SK-N-SH treated with all-trans-retinoic acid at 6 μM for 48 hours (cell line): ENCODE measurements around the gene SIAH1.

Source experiments
- ATAC-seq: fragments of 200-7000 bp; cut with Tn5 transposase; 3 replicates; pipeline ENCODE4 v1.9.1; 2020; ENCODE audit warnings: mild to moderate bottlenecking, moderate library complexity
- ARNTL ChIP-seq: fragments of 450-650 bp; formaldehyde crosslinking; IDR thresholded peaks from 2 replicates; pipeline ENCODE4 v1.5.0; 2020; ENCODE audit warnings: low read depth, mild to moderate bottlenecking, moderate library complexity, borderline replicate concordance
- BACH2 ChIP-seq: fragments of 250-450 bp; sonication (Bioruptor Pico); IDR thresholded peaks from 2 replicates; pipeline ENCODE4 v1.9.0; 2021; ENCODE audit warnings: mild to moderate bottlenecking, borderline replicate concordance
- ESRRG ChIP-seq: fragments of 250-450 bp; sonication (Bioruptor Pico); IDR thresholded peaks from 2 replicates; pipeline ENCODE4 v1.6.1; 2021; ENCODE audit warnings: mild to moderate bottlenecking
- GLIS3 ChIP-seq: fragments of 250-450 bp; sonication (Bioruptor Pico); IDR thresholded peaks from 2 replicates; pipeline ENCODE4 v1.5.0; 2020; ENCODE audit warnings: mild to moderate bottlenecking, moderate library complexity
- ISL1 ChIP-seq: fragments of 250-450 bp; sonication (Bioruptor Pico); IDR thresholded peaks from 2 replicates; pipeline ENCODE4 v2.1.2; 2022; ENCODE audit warnings: mild to moderate bottlenecking, moderate library complexity
- OSR1 ChIP-seq: fragments of 250-450 bp; sonication (Bioruptor Pico); IDR thresholded peaks from 2 replicates; pipeline ENCODE4 v1.8.0; 2022; ENCODE audit warnings: moderate library complexity, mild to moderate bottlenecking, inconsistent platforms
- PPARA ChIP-seq: fragments of 250-450 bp; sonication (Bioruptor Pico); IDR thresholded peaks from 2 replicates; pipeline ENCODE4 v1.5.0; 2020; ENCODE audit warnings: mild to moderate bottlenecking, borderline replicate concordance
- RARB ChIP-seq: fragments of 250-450 bp; sonication (Bioruptor Pico); IDR thresholded peaks from 2 replicates; pipeline ENCODE4 v1.8.0; 2021; ENCODE audit warnings: mild to moderate bottlenecking, moderate library complexity
- TCF4 ChIP-seq: fragments of 250-450 bp; sonication (Bioruptor Pico); IDR thresholded peaks from 2 replicates; pipeline ENCODE4 v1.8.0; 2021; ENCODE audit warnings: mild to moderate bottlenecking, moderate library complexity, borderline replicate concordance
- TOX ChIP-seq: fragments of 250-450 bp; sonication (Bioruptor Pico); IDR thresholded peaks from 2 replicates; pipeline ENCODE4 v1.8.0; 2021; ENCODE audit warnings: mild to moderate bottlenecking, moderate library complexity, borderline replicate concordance
- ZC3H10 ChIP-seq: fragments of 250-450 bp; sonication (Bioruptor Pico); IDR thresholded peaks from 2 replicates; pipeline ENCODE4 v1.5.1; 2021; ENCODE audit warnings: mild to moderate bottlenecking, moderate library complexity
- ZFP3 ChIP-seq: fragments of 250-450 bp; sonication (Bioruptor Pico); IDR thresholded peaks from 2 replicates; pipeline ENCODE4 v1.5.0; 2020; ENCODE audit warnings: mild to moderate bottlenecking, moderate library complexity
- ZFP30 ChIP-seq: fragments of 450-650 bp; formaldehyde crosslinking; IDR thresholded peaks from 2 replicates; pipeline ENCODE4 v1.5.0; 2022; ENCODE audit warnings: mild to moderate bottlenecking, moderate library complexity
- ZNF565 ChIP-seq: fragments of 450-650 bp; formaldehyde crosslinking; conservative IDR thresholded peaks from 2 replicates; pipeline ENCODE4 v1.5.0; 2020; ENCODE audit warnings: low read depth, mild to moderate bottlenecking, moderate library complexity
- ZNF70 ChIP-seq: fragments of 450-650 bp; formaldehyde crosslinking; IDR thresholded peaks from 2 replicates; pipeline ENCODE4 v1.5.0; 2020; ENCODE audit warnings: mild to moderate bottlenecking, moderate library complexity
- ZNF8 ChIP-seq: fragments of 450-650 bp; formaldehyde crosslinking; IDR thresholded peaks from 2 replicates; pipeline ENCODE4 v1.5.0; 2020; ENCODE audit warnings: mild to moderate bottlenecking, moderate library complexity
- TF ChIP-seq, protein P1 (sequence below): fragments of 250-450 bp; sonication (Bioruptor Pico); IDR thresholded peaks from 2 replicates; pipeline ENCODE4 v1.8.0; 2021; ENCODE audit warnings: low read depth, mild to moderate bottlenecking, moderate library complexity, borderline replicate concordance
- TF ChIP-seq, protein P2 (sequence below): fragments of 250-450 bp; sonication (Bioruptor Pico); IDR thresholded peaks from 2 replicates; pipeline ENCODE4 v1.5.0; 2020; ENCODE audit warnings: mild to moderate bottlenecking, moderate library complexity
- TF ChIP-seq, protein P3 (sequence below): fragments of 250-450 bp; sonication (Bioruptor Pico); IDR thresholded peaks from 2 replicates; pipeline ENCODE4 v1.5.1; 2021; ENCODE audit warnings: mild to moderate bottlenecking, moderate library complexity

Gene SIAH1

DNA sequence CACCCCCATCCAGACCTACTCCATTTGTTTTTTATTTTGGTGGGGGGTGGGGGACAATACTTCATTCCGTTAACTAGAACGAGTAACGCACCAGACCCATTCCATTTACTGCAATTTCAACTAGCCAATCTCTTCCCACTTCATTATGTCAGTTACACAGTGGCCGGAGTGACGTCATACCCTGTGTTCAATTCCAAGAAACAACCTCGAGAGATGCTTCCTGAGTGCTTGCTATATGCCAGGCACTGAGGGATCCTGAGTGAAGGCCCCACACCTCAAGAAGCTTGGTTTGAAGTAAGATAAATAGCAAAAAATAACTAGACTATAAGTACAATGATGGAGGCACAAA, 9.1 kb upstream of the SIAH1 start:
- TF ChIP-seq ARNTL (CRISPR knock-in tag) (no peak), TOX (CRISPR knock-in tag) (no peak), ZFP30 (CRISPR knock-in tag) (no peak), GLIS3 (CRISPR knock-in tag) (no peak), ZFP3 (CRISPR knock-in tag) (no peak), OSR1 (no peak), PPARA (no peak), ZNF8 (CRISPR knock-in tag) (no peak), ZNF565 (CRISPR knock-in tag) (no peak), ZC3H10 (CRISPR knock-in tag) (no peak), ZNF70 (CRISPR knock-in tag) (no peak)
- TF ChIP-seq, protein P1, sequence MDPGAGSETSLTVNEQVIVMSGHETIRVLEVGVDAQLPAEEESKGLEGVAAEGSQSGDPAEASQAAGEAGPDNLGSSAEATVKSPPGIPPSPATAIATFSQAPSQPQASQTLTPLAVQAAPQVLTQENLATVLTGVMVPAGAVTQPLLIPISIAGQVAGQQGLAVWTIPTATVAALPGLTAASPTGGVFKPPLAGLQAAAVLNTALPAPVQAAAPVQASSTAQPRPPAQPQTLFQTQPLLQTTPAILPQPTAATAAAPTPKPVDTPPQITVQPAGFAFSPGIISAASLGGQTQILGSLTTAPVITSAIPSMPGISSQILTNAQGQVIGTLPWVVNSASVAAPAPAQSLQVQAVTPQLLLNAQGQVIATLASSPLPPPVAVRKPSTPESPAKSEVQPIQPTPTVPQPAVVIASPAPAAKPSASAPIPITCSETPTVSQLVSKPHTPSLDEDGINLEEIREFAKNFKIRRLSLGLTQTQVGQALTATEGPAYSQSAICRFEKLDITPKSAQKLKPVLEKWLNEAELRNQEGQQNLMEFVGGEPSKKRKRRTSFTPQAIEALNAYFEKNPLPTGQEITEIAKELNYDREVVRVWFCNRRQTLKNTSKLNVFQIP: no peak
- TF ChIP-seq, protein P2, sequence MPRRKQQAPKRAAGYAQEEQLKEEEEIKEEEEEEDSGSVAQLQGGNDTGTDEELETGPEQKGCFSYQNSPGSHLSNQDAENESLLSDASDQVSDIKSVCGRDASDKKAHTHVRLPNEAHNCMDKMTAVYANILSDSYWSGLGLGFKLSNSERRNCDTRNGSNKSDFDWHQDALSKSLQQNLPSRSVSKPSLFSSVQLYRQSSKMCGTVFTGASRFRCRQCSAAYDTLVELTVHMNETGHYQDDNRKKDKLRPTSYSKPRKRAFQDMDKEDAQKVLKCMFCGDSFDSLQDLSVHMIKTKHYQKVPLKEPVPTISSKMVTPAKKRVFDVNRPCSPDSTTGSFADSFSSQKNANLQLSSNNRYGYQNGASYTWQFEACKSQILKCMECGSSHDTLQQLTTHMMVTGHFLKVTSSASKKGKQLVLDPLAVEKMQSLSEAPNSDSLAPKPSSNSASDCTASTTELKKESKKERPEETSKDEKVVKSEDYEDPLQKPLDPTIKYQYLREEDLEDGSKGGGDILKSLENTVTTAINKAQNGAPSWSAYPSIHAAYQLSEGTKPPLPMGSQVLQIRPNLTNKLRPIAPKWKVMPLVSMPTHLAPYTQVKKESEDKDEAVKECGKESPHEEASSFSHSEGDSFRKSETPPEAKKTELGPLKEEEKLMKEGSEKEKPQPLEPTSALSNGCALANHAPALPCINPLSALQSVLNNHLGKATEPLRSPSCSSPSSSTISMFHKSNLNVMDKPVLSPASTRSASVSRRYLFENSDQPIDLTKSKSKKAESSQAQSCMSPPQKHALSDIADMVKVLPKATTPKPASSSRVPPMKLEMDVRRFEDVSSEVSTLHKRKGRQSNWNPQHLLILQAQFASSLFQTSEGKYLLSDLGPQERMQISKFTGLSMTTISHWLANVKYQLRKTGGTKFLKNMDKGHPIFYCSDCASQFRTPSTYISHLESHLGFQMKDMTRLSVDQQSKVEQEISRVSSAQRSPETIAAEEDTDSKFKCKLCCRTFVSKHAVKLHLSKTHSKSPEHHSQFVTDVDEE (CRISPR knock-in tag): no peak
- no peak for ATAC-seq

DNA sequence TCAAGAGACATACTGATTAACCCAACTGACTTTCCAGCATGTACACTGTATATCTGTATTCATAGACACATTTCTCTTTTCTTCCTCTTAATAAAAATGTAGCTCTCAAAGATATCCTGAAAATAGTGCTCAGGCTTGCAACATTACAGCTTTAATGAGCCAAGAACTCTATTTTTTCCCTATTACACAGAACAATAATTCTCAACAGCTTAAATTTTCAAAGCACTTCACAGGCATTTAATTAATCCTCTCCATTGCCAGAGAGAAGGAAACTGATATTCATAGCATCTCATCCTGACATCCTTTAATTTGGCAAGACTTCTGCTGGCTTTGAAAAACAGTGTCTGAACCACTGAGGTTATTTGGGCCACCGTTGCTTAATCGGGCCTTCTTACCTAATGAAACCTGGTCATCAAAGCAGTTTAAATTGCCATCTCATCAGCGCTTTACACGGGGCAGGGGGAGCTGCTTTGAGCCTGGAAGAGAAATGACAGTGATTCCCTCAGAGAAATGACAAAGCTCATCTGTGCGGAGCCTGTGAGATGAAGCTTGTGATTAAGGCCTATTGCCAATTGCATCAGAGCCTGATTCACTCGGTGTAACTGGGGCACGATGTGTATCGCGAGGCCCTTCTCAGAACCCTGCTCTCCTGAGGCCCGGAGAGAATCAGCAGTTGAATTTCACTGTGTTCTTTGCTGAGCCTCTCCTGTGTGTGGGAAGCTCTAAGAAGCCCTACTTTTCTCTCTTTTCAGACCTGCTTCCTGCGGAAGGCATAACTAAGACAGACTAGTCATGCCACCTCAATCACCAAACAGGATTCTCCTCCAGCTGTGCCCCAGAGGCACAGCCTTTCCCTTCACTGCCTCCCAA, 8.5 kb upstream of the SIAH1 start:
- no peak for TF ChIP-seq ESRRG (CRISPR knock-in tag)
- 0 out of 2 replicates have a peak, but pooled peaks have one; percentile 14 for TF ChIP-seq TCF4 (CRISPR knock-in tag)
- no peak for TF ChIP-seq ZNF8 (CRISPR knock-in tag)

DNA sequence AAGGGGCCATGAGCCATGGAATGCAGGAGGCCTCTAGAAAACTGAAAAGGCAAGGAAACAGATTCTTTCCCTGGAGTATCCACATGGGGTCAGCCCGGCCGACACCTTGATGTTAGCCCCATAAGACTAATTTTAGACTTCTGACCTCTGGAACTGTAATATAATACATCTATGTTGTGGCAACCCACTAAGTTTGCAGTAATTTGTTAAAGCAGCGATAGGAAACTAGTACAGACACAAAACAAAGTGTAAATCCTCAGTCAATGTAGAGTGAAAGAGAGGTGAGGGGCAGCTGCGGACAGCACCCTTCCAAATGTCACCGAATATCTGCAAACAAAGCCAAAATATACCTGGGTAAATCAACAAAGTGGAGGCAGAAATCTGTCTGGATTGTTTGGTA, 7.2 kb upstream of the SIAH1 start:
- no peak for TF ChIP-seq ZFP30 (CRISPR knock-in tag)
- no peak for TF ChIP-seq ZC3H10 (CRISPR knock-in tag)
- no peak for TF ChIP-seq ESRRG (CRISPR knock-in tag)
- TF ChIP-seq TOX (CRISPR knock-in tag): no peak
- no peak for ATAC-seq

More for the DNA sequence above, 8.5 kb upstream of the SIAH1 start:
- ATAC-seq: peak; percentile 56; the same call in 2 of the 3 replicates

DNA sequence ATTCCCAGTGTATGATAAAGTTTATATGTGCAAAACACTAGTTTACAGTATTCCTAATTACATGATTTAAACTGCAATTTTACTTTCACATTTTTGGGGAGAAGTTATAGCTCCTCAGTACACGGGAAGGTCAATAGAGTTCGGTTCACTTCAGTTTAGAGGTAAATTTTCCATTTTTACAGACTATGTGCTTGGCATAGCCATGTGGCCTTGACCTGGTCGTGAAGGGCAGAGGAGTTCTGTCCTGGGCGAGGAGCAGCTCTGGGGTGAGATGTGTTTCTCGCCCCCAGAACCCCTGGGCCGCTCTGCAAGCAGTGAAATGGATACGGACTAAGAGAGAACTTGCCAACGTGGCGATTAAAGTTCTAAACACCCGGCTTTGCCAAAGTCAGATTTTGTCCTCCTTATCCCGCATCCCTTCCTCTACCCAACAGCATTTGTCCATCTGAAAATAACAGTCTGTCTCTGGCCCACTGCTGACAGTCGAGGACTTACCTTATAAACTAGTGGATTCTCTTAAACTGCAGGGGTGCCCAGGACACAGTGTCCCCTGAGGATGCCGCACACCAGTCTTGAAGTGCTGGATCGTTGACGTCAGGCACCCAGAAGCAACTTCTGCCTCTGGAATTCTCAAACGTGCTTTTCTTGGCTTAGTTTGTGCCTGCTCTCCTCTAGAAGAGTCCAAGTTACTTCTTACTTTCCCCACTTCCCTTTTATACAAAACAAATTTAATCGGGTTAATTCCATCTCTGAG, 1.5 kb upstream of the SIAH1 start:
- TF ChIP-seq PPARA: no peak
- no peak for TF ChIP-seq GLIS3 (CRISPR knock-in tag)
- TF ChIP-seq, protein P3, sequence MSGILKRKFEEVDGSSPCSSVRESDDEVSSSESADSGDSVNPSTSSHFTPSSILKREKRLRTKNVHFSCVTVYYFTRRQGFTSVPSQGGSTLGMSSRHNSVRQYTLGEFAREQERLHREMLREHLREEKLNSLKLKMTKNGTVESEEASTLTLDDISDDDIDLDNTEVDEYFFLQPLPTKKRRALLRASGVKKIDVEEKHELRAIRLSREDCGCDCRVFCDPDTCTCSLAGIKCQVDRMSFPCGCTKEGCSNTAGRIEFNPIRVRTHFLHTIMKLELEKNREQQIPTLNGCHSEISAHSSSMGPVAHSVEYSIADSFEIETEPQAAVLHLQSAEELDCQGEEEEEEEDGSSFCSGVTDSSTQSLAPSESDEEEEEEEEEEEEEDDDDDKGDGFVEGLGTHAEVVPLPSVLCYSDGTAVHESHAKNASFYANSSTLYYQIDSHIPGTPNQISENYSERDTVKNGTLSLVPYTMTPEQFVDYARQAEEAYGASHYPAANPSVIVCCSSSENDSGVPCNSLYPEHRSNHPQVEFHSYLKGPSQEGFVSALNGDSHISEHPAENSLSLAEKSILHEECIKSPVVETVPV: no peak
- TF ChIP-seq ESRRG (CRISPR knock-in tag): no peak
- TF ChIP-seq OSR1: no peak
- TF ChIP-seq BACH2: no peak
- TF ChIP-seq, protein P2 (CRISPR knock-in tag): no peak
- TF ChIP-seq ISL1: no peak
- TF ChIP-seq ARNTL (CRISPR knock-in tag): no peak
- no peak for TF ChIP-seq ZC3H10 (CRISPR knock-in tag)
- TF ChIP-seq RARB (CRISPR knock-in tag): no peak
- no peak for TF ChIP-seq ZNF8 (CRISPR knock-in tag)
- TF ChIP-seq, all 23 proteins: peak for 0
- ATAC-seq: no peak
